Trophoblast cell (in vitro differentiated cells and primary cell): Measurements from ENCODE around the gene PBRM1.

Experiments used
- DNase-seq, 2 donors: peaks; one replicate each; pipeline ENCODE4 v3.0.0-alpha.2; 2016
- H2AFZ ChIP-seq: 2 replicates; pipeline ENCODE4 v1.6.1; 2013; ENCODE audit warnings: low read length, moderate library complexity, mild to moderate bottlenecking; ENCODE audit not compliant: insufficient read depth, poor library complexity
- H2AK5ac ChIP-seq: 2 replicates; pipeline ENCODE4 v1.6.1; 2013; ENCODE audit warnings: mild to moderate bottlenecking, low read length
- H2BK120ac ChIP-seq: 2 replicates; pipeline ENCODE4 v1.6.1; 2013; ENCODE audit warnings: low read length, mild to moderate bottlenecking, moderate library complexity; ENCODE audit not compliant: insufficient read depth, poor library complexity
- H2BK12ac ChIP-seq: 2 replicates; pipeline ENCODE4 v1.6.1; 2013; ENCODE audit warnings: mild to moderate bottlenecking, low read length, moderate library complexity
- H2BK5ac ChIP-seq: 2 replicates; pipeline ENCODE4 v1.6.1; 2013; ENCODE audit warnings: low read length, low read depth, moderate library complexity, mild to moderate bottlenecking; ENCODE audit not compliant: poor library complexity
- H3K14ac ChIP-seq: 2 replicates; pipeline ENCODE4 v1.6.1; 2013; ENCODE audit warnings: mild to moderate bottlenecking, low read length
- H3K18ac ChIP-seq: 2 replicates; pipeline ENCODE4 v1.6.1; 2013; ENCODE audit warnings: mild to moderate bottlenecking, low read length
- H3K23ac ChIP-seq: 2 replicates; pipeline ENCODE4 v1.6.1; 2013; ENCODE audit warnings: low read length
- H3K27ac ChIP-seq: 2 replicates; pipeline ENCODE4 v1.5.1; 2013; ENCODE audit warnings: low read depth, mild to moderate bottlenecking, inconsistent platforms, low read length, moderate library complexity
- H3K27me3 ChIP-seq: 2 replicates; pipeline ENCODE4 v1.6.1; 2013; ENCODE audit warnings: inconsistent platforms, mild to moderate bottlenecking, low read length, moderate library complexity; ENCODE audit not compliant: insufficient read depth
- H3K36me3 ChIP-seq, 2 experiments: 1 replicate in 1 of 2; 2 replicates in 1 of 2; pipeline ENCODE4 v1.6.1; 2013; ENCODE audit warnings: low read length in 2 of 2, mild to moderate bottlenecking in 2 of 2, moderate library complexity in 1 of 2; ENCODE audit not compliant: insufficient read depth in 2 of 2, control insufficient read depth in 1 of 2
- H3K4ac ChIP-seq: 2 replicates; pipeline ENCODE4 v1.6.1; 2013; ENCODE audit warnings: low read depth, mild to moderate bottlenecking, low read length, moderate library complexity
- H3K4me1 ChIP-seq, 2 experiments: 1 replicate in 1 of 2; 2 replicates in 1 of 2; pipeline ENCODE4 v1.6.1; 2013; ENCODE audit warnings: low read length in 2 of 2, mild to moderate bottlenecking in 2 of 2, moderate library complexity in 1 of 2; ENCODE audit not compliant: insufficient read depth in 2 of 2, control insufficient read depth in 1 of 2
- H3K4me2 ChIP-seq: 2 replicates; pipeline ENCODE4 v1.6.1; 2013; ENCODE audit warnings: inconsistent platforms, mild to moderate bottlenecking, low read length, moderate library complexity
- H3K4me3 ChIP-seq: 2 replicates; pipeline ENCODE4 v1.5.1; 2013; ENCODE audit warnings: mild to moderate bottlenecking, low read depth, low read length, inconsistent platforms
- H3K79me1 ChIP-seq: one replicate; pipeline ENCODE4 v1.6.1; 2013; ENCODE audit warnings: low read length
- H3K79me2 ChIP-seq: 2 replicates; pipeline ENCODE4 v1.6.1; 2013; ENCODE audit warnings: low read length, mild to moderate bottlenecking; ENCODE audit not compliant: control insufficient read depth, insufficient read depth, poor library complexity
- H3K9ac ChIP-seq: 2 replicates; pipeline ENCODE4 v1.6.1; 2013; ENCODE audit warnings: mild to moderate bottlenecking, low read length
- H3K9me3 ChIP-seq: 2 replicates; pipeline ENCODE4 v1.6.1; 2013; ENCODE audit warnings: low read depth, mild to moderate bottlenecking, control low read depth, inconsistent platforms, low read length; ENCODE audit not compliant: insufficient read depth
- H4K12ac ChIP-seq: 2 replicates; pipeline ENCODE4 v1.6.1; 2013; ENCODE audit warnings: low read depth, mild to moderate bottlenecking, low read length, moderate library complexity
- H4K8ac ChIP-seq: 2 replicates; pipeline ENCODE4 v1.6.1; 2013; ENCODE audit warnings: low read depth, mild to moderate bottlenecking, low read length, moderate library complexity
- H4K91ac ChIP-seq: one replicate; pipeline ENCODE4 v1.6.1; 2013; ENCODE audit warnings: low read depth, mild to moderate bottlenecking, low read length, moderate library complexity
- WGBS: extraction: QIAGEN DNeasy Blood & Tissue Kit; methylation state at CpG from one replicate; pipeline ENCODE4 v1.1.7; 2013; ENCODE audit warnings: missing lambda C conversion rate; ENCODE audit not compliant: insufficient read length, insufficient coverage; ENCODE audit errors: extremely low coverage; 5-methylcytosine and 5-hydroxymethylcytosine counted together

The PBRM1 gene

DNA sequence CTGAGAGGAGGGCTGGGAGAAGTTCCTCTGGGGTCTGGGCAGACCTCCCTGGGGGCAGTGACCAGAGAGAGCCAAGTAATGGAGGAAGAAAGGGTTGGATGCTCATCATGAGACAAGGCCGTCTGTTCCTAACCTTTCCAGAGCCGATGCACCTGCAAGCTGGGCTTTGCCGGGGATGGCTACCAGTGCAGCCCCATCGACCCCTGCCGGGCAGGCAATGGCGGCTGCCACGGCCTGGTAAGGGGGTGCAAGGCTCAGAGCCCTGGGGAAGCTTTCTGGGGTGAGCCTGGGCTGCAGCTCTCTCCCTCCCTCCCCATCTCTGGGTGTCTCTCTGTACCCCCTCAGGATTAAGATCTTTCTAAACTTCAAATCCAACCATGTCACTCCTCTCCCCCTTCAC, 174.2 kb downstream of the PBRM1 start:
- H3K27ac ChIP-seq: no peak overlapping the region
- no peaks in the 10 kb centered on the region for H3K79me2 ChIP-seq
- no peak overlapping the region for H4K91ac ChIP-seq
- H3K9me3 ChIP-seq: no peaks in the 10 kb centered on the region
- H3K4ac ChIP-seq: no peak overlapping the region
- H2AK5ac ChIP-seq: no peak overlapping the region
- whole genome bisulfite sequencing: no CpG with 5 or more reads among the region's 7 CpGs
- no peak overlapping the region for H2AFZ ChIP-seq
- no peak overlapping the region for H4K12ac ChIP-seq
- no peaks in the 10 kb centered on the region for H3K27me3 ChIP-seq
- no peak overlapping the region for H2BK12ac ChIP-seq
- H3K18ac ChIP-seq: no peak overlapping the region
- no peak overlapping the region for H4K8ac ChIP-seq
- DNase-seq: no peak
- H3K4me1 ChIP-seq: no peaks in the 10 kb centered on the region
- no peaks in the 10 kb centered on the region for H3K36me3 ChIP-seq
- H3K4me2 ChIP-seq: no peak overlapping the region
- H3K4me3 ChIP-seq: no peak overlapping the region
- H3K23ac ChIP-seq: no peak overlapping the region
- no peak overlapping the region for H2BK5ac ChIP-seq
- no peak overlapping the region for H3K9ac ChIP-seq
- no peak overlapping the region for H2BK120ac ChIP-seq
- H3K14ac ChIP-seq: no peak overlapping the region
- H3K79me1 ChIP-seq: no peaks in the 10 kb centered on the region

DNA sequence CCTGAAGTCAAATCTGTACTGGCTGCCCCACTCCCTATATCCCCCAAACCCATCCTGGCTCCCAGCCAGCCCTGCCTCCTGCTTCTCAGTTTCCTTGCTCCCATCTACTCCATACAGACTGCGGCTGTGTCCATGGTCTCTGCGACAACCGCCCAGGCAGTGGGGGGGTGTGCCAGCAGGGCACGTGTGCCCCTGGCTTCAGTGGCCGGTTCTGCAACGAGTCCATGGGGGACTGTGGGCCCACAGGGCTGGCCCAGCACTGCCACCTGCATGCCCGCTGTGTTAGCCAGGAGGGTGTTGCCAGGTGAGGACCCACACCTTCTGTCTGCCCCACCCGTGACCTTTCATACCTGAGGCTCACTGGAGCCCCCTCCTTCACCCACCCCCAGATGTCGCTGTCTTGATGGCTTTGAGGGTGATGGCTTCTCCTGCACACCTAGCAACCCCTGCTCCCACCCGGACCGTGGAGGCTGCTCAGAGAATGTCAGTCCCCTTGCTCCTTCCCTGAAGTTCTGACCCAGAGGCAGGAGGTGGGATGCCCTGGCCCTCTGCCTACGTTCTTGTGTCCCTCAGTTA, 175.9 kb downstream of the PBRM1 start:
- H3K9me3 ChIP-seq: peaks cover 2% of the 10 kb centered on the region
- H2BK120ac ChIP-seq: no peak overlapping the region
- no peak overlapping the region for H2AFZ ChIP-seq
- no CpG with 5 or more reads among the region's 12 CpGs for WGBS
- no peak overlapping the region for H2AK5ac ChIP-seq
- H3K4me1 ChIP-seq: no peaks in the 10 kb centered on the region
- H3K14ac ChIP-seq: no peak overlapping the region
- no peaks in the 10 kb centered on the region for H3K79me1 ChIP-seq
- no peak overlapping the region for H3K4ac ChIP-seq
- no peak overlapping the region for H4K12ac ChIP-seq
- H3K4me3 ChIP-seq: no peak overlapping the region
- no peak overlapping the region for H3K23ac ChIP-seq
- H3K18ac ChIP-seq: no peak overlapping the region
- H3K9ac ChIP-seq: no peak overlapping the region
- H2BK5ac ChIP-seq: no peak overlapping the region
- H3K36me3 ChIP-seq: no peaks in the 10 kb centered on the region
- no peak overlapping the region for H4K91ac ChIP-seq
- H2BK12ac ChIP-seq: no peak overlapping the region
- no peaks in the 10 kb centered on the region for H3K27me3 ChIP-seq
- no peaks in the 10 kb centered on the region for H3K79me2 ChIP-seq
- no peak overlapping the region for H4K8ac ChIP-seq
- DNase-seq: no peak
- no peak overlapping the region for H3K4me2 ChIP-seq
- H3K27ac ChIP-seq: no peak overlapping the region

DNA sequence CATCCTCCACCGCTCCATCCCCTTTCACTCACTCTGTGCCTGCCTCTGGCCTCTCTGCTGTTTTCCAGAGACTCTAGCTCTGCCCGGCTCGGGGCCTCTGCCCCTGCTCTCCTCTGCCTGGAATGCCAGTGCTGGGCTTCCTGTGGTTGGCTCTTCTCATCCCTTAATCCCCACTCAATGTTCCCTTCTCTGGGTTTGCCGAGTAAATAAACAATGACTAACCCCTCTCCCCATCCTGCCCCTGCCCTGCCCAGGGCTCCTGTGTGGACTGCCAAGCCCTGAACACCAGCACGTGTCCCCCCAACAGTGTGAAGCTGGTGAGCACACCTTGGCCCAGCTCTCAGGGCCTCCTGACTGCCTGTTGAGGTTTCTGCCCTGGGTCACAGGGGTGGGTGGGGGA, 178.4 kb downstream of the PBRM1 start:
- Histone ChIP-seq H3K4me2 (no peak overlapping the region), H2AK5ac (no peak overlapping the region), H3K36me3 (no peaks in the 10 kb centered on the region), H3K18ac (no peak overlapping the region), H3K14ac (no peak overlapping the region), H2BK5ac (no peak overlapping the region), H3K4me1 (no peaks in the 10 kb centered on the region), H2BK120ac (no peak overlapping the region), H3K4ac (no peak overlapping the region), H2BK12ac (no peak overlapping the region), H2AFZ (no peak overlapping the region), H3K9me3 (peaks cover 2% of the 10 kb centered on the region), H3K23ac (no peak overlapping the region), H3K4me3 (no peak overlapping the region), H4K8ac (no peak overlapping the region), H3K79me2 (no peaks in the 10 kb centered on the region), H3K27ac (no peak overlapping the region), H4K12ac (no peak overlapping the region), H3K27me3 (no peaks in the 10 kb centered on the region), H3K9ac (no peak overlapping the region), H4K91ac (no peak overlapping the region), H3K79me1 (no peaks in the 10 kb centered on the region)
- no peak for DNase-seq
- no CpG with 5 or more reads among the region's 5 CpGs for WGBS

DNA sequence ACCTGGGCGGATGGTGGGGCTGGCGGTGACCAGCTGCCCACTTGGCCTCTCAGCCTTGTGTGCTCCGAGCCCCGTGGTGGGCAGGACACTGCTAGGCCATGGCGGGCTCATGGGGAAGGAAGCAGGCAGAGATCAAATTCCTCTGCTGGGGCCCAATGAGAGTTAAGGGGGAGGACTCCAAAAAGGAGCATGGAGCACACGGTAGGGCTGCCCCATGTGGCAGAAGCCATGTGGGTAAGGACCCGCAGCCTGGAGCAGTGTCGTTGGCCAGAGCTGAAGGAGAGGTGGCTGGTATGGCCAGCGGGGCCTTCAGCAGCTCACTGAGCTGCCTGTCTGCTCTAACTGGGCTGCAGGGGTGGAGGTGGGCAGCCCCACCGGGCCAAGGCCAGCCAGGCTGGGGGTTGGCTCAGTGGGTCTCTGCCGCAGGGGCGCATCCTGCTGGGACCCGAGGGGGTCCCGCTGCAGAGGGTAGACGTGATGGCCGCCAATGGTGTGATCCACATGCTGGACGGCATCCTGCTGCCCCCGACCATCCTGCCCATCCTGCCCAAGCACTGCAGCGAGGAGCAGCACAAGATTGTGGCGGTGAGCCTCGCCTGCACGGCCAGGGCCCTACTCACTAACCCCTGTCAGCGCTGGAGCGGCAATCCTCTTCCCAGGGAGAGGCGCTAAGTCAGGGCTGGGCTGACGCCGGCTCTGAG, 179.3 kb downstream of the PBRM1 start:
- Histone ChIP-seq H2BK12ac (no peak overlapping the region), H3K4me1 (no peaks in the 10 kb centered on the region), H4K91ac (no peak overlapping the region), H3K4ac (no peak overlapping the region), H3K9me3 (peaks cover 2% of the 10 kb centered on the region), H3K9ac (no peak overlapping the region), H3K79me2 (no peaks in the 10 kb centered on the region), H2AFZ (no peak overlapping the region), H3K23ac (no peak overlapping the region), H3K27me3 (no peaks in the 10 kb centered on the region), H3K14ac (no peak overlapping the region), H3K4me2 (no peak overlapping the region), H2AK5ac (no peak overlapping the region), H2BK120ac (no peak overlapping the region), H4K12ac (no peak overlapping the region), H3K18ac (no peak overlapping the region), H3K27ac (no peak overlapping the region), H2BK5ac (no peak overlapping the region), H3K36me3 (no peaks in the 10 kb centered on the region), H4K8ac (no peak overlapping the region), H3K79me1 (no peaks in the 10 kb centered on the region), H3K4me3 (peak overlapping the region; percentile 40)
- WGBS: no CpG with 5 or more reads among the region's 27 CpGs
- no peak for DNase-seq
